Neural cell (in vitro differentiated cells): Measurements from ENCODE around the gene PLCB4. TPM values are rescaled to one million over a fixed set of nuclear protein-coding genes. Genes with fewer than 3 reads are reported as not detected.

Source experiments
- H2AFZ ChIP-seq: fragments of 200-600, 300-800 bp; sonication (generic), shearing (Covaris generic); 2 replicates; pipeline ENCODE4 v1.6.0; 2014; ENCODE audit warnings: low read depth, mild to moderate bottlenecking, antibody characterized with exemption, low read length, moderate library complexity
- H3F3A ChIP-seq: fragments of 200-600 bp; shearing (Covaris generic); 2 replicates; pipeline ENCODE4 v1.6.1; 2016; ENCODE audit warnings: mild to moderate bottlenecking, moderate library complexity, mixed read lengths, antibody characterized with exemption, low read length; ENCODE audit not compliant: insufficient read depth, poor library complexity, severe bottlenecking
- H3K27ac ChIP-seq: fragments of 200-600, 300-800 bp; sonication (generic), shearing (Covaris generic); 2 replicates; pipeline ENCODE4 v1.5.1; 2014; ENCODE audit warnings: mild to moderate bottlenecking, low read length, moderate library complexity
- H3K27me3 ChIP-seq: fragments of 300-800, 200-600 bp; sonication (generic), shearing (Covaris generic); 2 replicates; pipeline ENCODE4 v1.6.0; 2014; ENCODE audit warnings: mild to moderate bottlenecking, low read depth, low read length, moderate library complexity; ENCODE audit not compliant: insufficient read depth
- H3K36me3 ChIP-seq: fragments of 300-800, 200-600 bp; sonication (generic), shearing (Covaris generic); 2 replicates; pipeline ENCODE4 v1.5.1; 2014; ENCODE audit warnings: mild to moderate bottlenecking, antibody characterized with exemption, low read length, moderate library complexity; ENCODE audit not compliant: insufficient read depth
- H3K4me2 ChIP-seq: fragments of 300-800, 200-600 bp; sonication (generic), shearing (Covaris generic); 2 replicates; pipeline ENCODE4 v1.6.0; 2014; ENCODE audit warnings: mild to moderate bottlenecking, low read length
- H3K4me3 ChIP-seq: fragments of 300-800, 200-600 bp; sonication (generic), shearing (Covaris generic); 2 replicates; pipeline ENCODE4 v1.5.1; 2014; ENCODE audit warnings: mild to moderate bottlenecking, low read length, moderate library complexity
- H3K79me2 ChIP-seq: fragments of 200-600 bp; shearing (Covaris generic); replicated peaks from 2 replicates; pipeline ENCODE4 v1.6.0; 2014; ENCODE audit warnings: mild to moderate bottlenecking, low read length, moderate library complexity; ENCODE audit not compliant: insufficient read depth
- H3K9ac ChIP-seq: fragments of 300-800, 200-600 bp; sonication (generic), shearing (Covaris generic); 2 replicates; pipeline ENCODE4 v1.6.1; 2016; ENCODE audit warnings: mild to moderate bottlenecking, low read length, mixed read lengths
- H3K9me2 ChIP-seq: fragments of 200-600 bp; shearing (Covaris generic); 2 replicates; pipeline ENCODE4 v1.6.1; 2016; ENCODE audit warnings: mild to moderate bottlenecking, low read length, mixed read lengths; ENCODE audit not compliant: insufficient read depth
- H3K9me3 ChIP-seq: fragments of 200-600, 300-800 bp; sonication (generic), shearing (Covaris generic); 2 replicates; pipeline ENCODE4 v1.6.1; 2016; ENCODE audit warnings: mild to moderate bottlenecking, mixed run types, low read length, moderate library complexity, mixed read lengths
- H4K20me1 ChIP-seq: fragments of 200-600 bp; shearing (Covaris generic); 2 replicates; pipeline ENCODE4 v1.6.1; 2016; ENCODE audit warnings: mild to moderate bottlenecking, mixed run types; ENCODE audit not compliant: insufficient read depth
- EZH2 ChIP-seq: fragments of 200-600, 300-800 bp; shearing (Covaris generic), sonication (generic); IDR thresholded peaks from 2 replicates; pipeline ENCODE4 v1.6.1; 2014; ENCODE audit warnings: antibody characterized with exemption, low read length, borderline replicate concordance, mild to moderate bottlenecking; ENCODE audit not compliant: insufficient read depth, poor library complexity, severe bottlenecking
- MXI1 ChIP-seq: fragments of 450-650 bp; conservative IDR thresholded peaks from 2 replicates; pipeline ENCODE4 v1.6.1; 2014; ENCODE audit warnings: antibody characterized with exemption, mild to moderate bottlenecking; ENCODE audit not compliant: poor library complexity, severe bottlenecking
- POLR2AphosphoS5 ChIP-seq: IDR thresholded peaks from 2 replicates; pipeline ENCODE4 v1.6.1; 2012
- RAD21 ChIP-seq: fragments of 450-650 bp; conservative IDR thresholded peaks from 2 replicates; pipeline ENCODE4 v1.6.1; 2014; ENCODE audit warnings: antibody characterized with exemption, mild to moderate bottlenecking, moderate library complexity
- SMC3 ChIP-seq: fragments of 450-650 bp; conservative IDR thresholded peaks from 2 replicates; pipeline ENCODE4 v1.6.1; 2014; ENCODE audit warnings: antibody characterized with exemption, mild to moderate bottlenecking, moderate library complexity; ENCODE audit not compliant: poor library complexity
- TAF1 ChIP-seq: IDR thresholded peaks from 2 replicates; pipeline ENCODE4 v1.6.1; 2012; ENCODE audit warnings: low read depth
- polyA plus RNA-seq: library from polyadenylated mRNA; depleted of rRNA; stranded (reverse); fragments of >200 nt; gene quantifications from 2 replicates; pipeline ENCODE4 v1.2.3, GENCODE V29; 2014
- TF ChIP-seq, protein P1 (sequence below): fragments of 450-650 bp; IDR thresholded peaks from 2 replicates; pipeline ENCODE4 v1.5.1; 2014; ENCODE audit warnings: antibody characterized with exemption, mild to moderate bottlenecking, moderate library complexity; ENCODE audit not compliant: poor library complexity, severe bottlenecking
- TF ChIP-seq, protein P2 (sequence below): IDR thresholded peaks from 2 replicates; pipeline ENCODE4 v1.6.1; 2012; ENCODE audit warnings: borderline replicate concordance

Gene PLCB4
- polyA plus RNA-seq, 1 donor from 2014 or later: 13.1 TPM

DNA sequence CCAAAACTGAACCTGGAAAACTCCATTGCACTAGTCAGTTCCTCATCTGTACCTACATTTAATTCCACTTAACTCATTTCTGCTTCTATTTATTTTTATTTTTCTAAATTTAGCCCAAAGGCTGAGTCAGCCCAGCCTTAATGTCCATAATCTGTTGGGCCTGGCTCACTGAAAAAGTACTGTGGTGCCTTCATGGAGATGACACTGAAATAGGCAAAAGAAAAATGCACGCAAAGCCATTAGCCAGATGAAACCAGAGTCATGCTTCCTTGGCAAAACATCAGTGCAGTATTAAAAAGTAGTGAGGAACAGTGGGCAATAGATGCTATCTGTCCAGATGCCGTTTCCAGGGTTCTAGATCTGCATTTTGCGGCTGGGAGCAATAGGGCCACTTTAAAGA lies 14.7 kb upstream of the PLCB4 start:
- Histone ChIP-seq H2AFZ (no peak overlapping the region), H3K79me2 (no peaks in the 10 kb centered on the region), H3K27me3 (no peaks in the 10 kb centered on the region), H4K20me1 (no peaks in the 10 kb centered on the region), H3F3A (no peaks in the 10 kb centered on the region), H3K9me2 (no peaks in the 10 kb centered on the region), H3K9me3 (no peaks in the 10 kb centered on the region), H3K9ac (no peak overlapping the region), H3K4me2 (no peak overlapping the region), H3K27ac (no peak overlapping the region), H3K36me3 (no peaks in the 10 kb centered on the region), H3K4me3 (no peak overlapping the region)
- TF ChIP-seq RAD21 (no peak), TAF1 (no peak), SMC3 (no peak), MXI1 (no peak)
- TF ChIP-seq, protein P1, sequence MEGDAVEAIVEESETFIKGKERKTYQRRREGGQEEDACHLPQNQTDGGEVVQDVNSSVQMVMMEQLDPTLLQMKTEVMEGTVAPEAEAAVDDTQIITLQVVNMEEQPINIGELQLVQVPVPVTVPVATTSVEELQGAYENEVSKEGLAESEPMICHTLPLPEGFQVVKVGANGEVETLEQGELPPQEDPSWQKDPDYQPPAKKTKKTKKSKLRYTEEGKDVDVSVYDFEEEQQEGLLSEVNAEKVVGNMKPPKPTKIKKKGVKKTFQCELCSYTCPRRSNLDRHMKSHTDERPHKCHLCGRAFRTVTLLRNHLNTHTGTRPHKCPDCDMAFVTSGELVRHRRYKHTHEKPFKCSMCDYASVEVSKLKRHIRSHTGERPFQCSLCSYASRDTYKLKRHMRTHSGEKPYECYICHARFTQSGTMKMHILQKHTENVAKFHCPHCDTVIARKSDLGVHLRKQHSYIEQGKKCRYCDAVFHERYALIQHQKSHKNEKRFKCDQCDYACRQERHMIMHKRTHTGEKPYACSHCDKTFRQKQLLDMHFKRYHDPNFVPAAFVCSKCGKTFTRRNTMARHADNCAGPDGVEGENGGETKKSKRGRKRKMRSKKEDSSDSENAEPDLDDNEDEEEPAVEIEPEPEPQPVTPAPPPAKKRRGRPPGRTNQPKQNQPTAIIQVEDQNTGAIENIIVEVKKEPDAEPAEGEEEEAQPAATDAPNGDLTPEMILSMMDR: no peak
- TF ChIP-seq, protein P2, sequence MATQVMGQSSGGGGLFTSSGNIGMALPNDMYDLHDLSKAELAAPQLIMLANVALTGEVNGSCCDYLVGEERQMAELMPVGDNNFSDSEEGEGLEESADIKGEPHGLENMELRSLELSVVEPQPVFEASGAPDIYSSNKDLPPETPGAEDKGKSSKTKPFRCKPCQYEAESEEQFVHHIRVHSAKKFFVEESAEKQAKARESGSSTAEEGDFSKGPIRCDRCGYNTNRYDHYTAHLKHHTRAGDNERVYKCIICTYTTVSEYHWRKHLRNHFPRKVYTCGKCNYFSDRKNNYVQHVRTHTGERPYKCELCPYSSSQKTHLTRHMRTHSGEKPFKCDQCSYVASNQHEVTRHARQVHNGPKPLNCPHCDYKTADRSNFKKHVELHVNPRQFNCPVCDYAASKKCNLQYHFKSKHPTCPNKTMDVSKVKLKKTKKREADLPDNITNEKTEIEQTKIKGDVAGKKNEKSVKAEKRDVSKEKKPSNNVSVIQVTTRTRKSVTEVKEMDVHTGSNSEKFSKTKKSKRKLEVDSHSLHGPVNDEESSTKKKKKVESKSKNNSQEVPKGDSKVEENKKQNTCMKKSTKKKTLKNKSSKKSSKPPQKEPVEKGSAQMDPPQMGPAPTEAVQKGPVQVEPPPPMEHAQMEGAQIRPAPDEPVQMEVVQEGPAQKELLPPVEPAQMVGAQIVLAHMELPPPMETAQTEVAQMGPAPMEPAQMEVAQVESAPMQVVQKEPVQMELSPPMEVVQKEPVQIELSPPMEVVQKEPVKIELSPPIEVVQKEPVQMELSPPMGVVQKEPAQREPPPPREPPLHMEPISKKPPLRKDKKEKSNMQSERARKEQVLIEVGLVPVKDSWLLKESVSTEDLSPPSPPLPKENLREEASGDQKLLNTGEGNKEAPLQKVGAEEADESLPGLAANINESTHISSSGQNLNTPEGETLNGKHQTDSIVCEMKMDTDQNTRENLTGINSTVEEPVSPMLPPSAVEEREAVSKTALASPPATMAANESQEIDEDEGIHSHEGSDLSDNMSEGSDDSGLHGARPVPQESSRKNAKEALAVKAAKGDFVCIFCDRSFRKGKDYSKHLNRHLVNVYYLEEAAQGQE: no peak

DNA sequence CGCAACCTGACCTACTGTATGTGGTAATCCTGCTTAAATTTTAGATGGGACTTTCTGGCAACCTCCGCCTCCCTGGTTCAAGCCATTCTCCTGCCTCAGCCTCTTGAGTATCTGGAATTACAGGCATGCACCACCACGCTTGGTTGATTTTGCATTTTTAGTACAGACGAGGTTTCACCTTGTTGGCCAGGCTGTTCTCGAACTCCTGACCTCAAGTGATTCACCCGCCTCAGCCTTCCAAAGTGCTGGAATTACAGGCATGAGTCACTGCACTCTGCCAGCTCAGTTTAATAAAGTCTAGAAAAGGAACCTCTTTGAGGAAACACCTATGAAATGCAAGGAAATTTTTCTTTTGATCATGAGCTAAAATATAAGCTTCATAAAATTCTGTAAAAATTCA lies 9.0 kb upstream of the PLCB4 start:
- Histone ChIP-seq H3F3A (no peaks in the 10 kb centered on the region), H3K36me3 (no peaks in the 10 kb centered on the region), H3K79me2 (no peaks in the 10 kb centered on the region), H3K9me3 (no peaks in the 10 kb centered on the region), H3K4me2 (no peak overlapping the region), H3K27ac (no peak overlapping the region), H3K4me3 (no peak overlapping the region), H3K27me3 (no peaks in the 10 kb centered on the region), H4K20me1 (no peaks in the 10 kb centered on the region), H3K9me2 (no peaks in the 10 kb centered on the region), H3K9ac (no peak overlapping the region), H2AFZ (no peak overlapping the region)
- TF ChIP-seq, protein P2: no peak
- TF ChIP-seq MXI1 (no peak), POLR2AphosphoS5 (no peak), EZH2 (no peak)
- TF ChIP-seq, protein P1: no peak
